ENCODE data around the gene FIBP.
A peak's percentile ranks its signal among the peaks of the same experiment; 100 is the strongest.

Gene FIBP

DNA sequence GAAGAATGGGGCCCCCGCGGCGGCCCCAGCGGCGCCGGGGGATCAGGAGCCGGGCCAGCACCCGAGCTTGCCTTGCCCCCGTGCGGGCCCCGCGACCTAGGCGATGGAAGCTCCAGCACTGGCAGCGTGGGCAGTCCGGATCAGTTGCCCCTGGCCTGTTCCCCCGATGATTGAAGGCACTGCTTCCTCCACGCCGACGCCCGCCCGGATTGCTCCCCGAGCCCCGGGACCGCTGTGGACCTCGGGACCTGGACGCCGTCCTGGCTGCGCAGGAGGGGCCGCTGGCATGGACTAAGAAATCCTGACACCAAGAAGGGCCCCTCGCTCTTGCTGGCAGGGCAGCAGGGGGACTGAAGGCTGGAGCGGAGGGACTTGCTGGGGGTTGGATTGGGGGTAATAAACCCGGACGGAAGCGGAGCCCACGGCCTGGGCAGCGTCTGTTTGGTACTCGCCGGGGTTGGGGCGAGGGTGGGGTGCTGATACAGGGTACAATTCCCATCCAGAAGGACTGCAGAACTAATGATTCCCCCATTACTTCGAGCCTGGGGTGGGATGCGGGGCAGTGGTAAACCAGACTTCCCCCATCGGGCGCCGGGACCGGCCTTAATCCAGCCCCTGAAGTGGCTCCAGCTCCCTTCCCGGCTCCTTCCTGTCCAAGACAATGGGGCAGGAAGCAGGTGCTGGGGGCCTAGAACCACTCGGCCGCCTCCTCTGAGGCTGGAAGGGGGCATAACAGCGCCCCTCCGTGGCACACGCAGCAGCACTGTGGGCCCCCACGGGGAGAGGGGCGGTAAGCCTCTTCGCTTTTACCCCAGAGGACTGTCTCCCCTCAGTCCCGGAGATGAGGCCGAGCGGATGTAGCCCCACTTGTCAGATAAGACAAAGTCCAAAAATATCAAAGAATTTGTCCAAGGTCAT is 3.2 kb upstream of the FIBP start:
- peak overlapping the region; percentile 74 to 81 for H3K9ac ChIP-seq (ENCODE audit: low read depth in 1 of 2, low read length in 2 of 2)
- H3K27ac ChIP-seq (ENCODE audit: low read depth in 2 of 2, low read length in 2 of 2), result peak overlapping the region; percentile 91 to 95
- peak overlapping the region; percentile 73 to 75 for H3K4me3 ChIP-seq (ENCODE audit: low read length in 2 of 2)
- H3K9me3 ChIP-seq (ENCODE audit: control insufficient read depth in 2 of 2, low read length in 2 of 2), result no peaks in the 10 kb centered on the region
- peaks cover 2% of the 10 kb centered on the region in 2 donors for H3K36me3 ChIP-seq (ENCODE audit: control insufficient read depth in 2 of 2, insufficient read depth in 2 of 2, low read length in 2 of 2)
- H3K4me1 ChIP-seq (ENCODE audit: control insufficient read depth in 2 of 2, insufficient read depth in 2 of 2, low read length in 2 of 2), result peaks cover 43 to 47% of the 10 kb centered on the region in 2 donors
- no peaks in the 10 kb centered on the region for H3K27me3 ChIP-seq (ENCODE audit: control insufficient read depth in 2 of 2, insufficient read depth in 2 of 2, low read length in 2 of 2)

DNA sequence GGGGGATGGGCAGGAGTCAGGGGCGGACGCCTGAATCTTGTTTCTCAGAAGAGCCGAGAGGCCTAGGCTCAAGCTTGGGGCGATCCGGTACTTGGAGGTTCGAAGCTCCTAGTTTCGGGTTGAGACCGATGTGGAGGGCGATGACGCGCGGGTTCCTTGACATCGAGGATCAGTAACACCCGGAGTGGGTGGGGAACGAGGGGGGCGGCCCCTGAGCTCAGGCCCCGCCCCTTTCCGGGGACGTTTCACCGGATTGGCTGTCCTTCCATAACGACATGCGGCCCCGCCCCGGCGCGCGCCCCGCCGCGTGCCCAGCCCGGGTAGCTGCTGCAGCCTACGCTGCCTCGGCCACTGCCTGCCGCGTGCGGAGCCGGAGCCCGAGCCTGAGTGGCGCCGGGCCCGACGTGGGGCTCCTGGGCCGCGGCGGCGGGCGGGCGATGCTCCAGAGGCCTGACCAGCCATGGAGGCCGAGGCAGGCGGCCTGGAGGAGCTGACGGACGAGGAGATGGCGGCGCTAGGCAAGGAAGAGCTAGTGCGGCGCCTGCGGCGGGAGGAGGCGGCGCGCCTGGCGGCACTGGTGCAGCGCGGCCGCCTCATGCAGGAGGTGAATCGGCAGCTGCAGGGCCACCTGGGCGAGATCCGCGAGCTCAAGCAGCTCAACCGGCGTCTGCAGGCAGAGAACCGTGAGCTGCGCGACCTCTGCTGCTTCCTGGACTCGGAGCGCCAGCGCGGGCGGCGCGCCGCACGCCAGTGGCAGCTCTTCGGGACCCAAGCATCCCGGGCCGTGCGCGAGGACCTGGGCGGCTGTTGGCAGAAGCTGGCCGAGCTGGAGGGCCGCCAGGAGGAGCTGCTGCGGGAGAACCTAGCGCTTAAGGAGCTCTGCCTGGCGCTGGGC is 2.3 kb upstream of the FIBP start, which contains the start of gene CCDC85B:
Gene CCDC85B, plus strand, starts transcription at position 350 of the 895 bp plus-strand sequence. Its CDS starts 111 bp downstream, at position 461.
- Histone ChIP-seq H3K4me1 (ENCODE audit: control insufficient read depth in 2 of 2, insufficient read depth in 2 of 2, low read length in 2 of 2) (peaks cover 43 to 47% of the 10 kb centered on the region in 2 donors), H3K4me3 (ENCODE audit: low read length in 2 of 2) (peak within 1 kb of the TSS; percentile 73 to 90), H3K9me3 (ENCODE audit: control insufficient read depth in 2 of 2, low read length in 2 of 2) (no peaks in the 10 kb centered on the region), H3K36me3 (ENCODE audit: control insufficient read depth in 2 of 2, insufficient read depth in 2 of 2, low read length in 2 of 2) (peaks cover 4 to 8% of the 10 kb centered on the region in 2 donors), H3K27ac (ENCODE audit: low read depth in 2 of 2, low read length in 2 of 2) (peak within 1 kb of the TSS; percentile 91 to 95), H3K27me3 (ENCODE audit: control insufficient read depth in 2 of 2, insufficient read depth in 2 of 2, low read length in 2 of 2) (no peaks in the 10 kb centered on the region), H3K9ac (ENCODE audit: low read depth in 1 of 2, low read length in 2 of 2) (peak within 1 kb of the TSS; percentile 74 to 81)

DNA sequence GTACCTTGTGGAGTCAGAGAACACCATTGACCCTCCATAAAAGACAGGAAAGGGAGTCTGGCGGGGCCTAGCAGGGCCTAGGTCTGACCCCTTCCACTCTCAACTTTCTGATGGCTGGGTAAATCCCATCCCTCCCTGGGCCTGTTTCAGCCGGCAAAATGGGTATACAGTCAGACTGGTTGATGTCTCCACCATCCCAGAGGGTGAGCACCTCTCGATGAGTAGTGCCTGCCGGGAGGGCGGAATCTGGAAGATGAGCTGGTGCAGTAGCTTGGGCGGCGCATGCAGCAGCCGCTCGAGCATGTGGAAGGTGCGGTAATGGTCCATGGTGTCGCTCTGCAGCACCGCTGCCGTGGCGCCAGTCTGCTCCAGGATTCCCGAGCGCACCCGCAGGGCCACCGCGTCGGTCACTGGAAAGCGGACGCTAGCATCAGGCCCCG is 528 bp downstream of the FIBP start:
- peak overlapping the region; percentile 84 to 85 for H3K9ac ChIP-seq (ENCODE audit: low read depth in 1 of 2, low read length in 2 of 2)
- H3K4me1 ChIP-seq (ENCODE audit: control insufficient read depth in 2 of 2, insufficient read depth in 2 of 2, low read length in 2 of 2), result peaks cover 47 to 48% of the 10 kb centered on the region in 2 donors
- no peaks in the 10 kb centered on the region for H3K9me3 ChIP-seq (ENCODE audit: control insufficient read depth in 2 of 2, low read length in 2 of 2)

DNA sequence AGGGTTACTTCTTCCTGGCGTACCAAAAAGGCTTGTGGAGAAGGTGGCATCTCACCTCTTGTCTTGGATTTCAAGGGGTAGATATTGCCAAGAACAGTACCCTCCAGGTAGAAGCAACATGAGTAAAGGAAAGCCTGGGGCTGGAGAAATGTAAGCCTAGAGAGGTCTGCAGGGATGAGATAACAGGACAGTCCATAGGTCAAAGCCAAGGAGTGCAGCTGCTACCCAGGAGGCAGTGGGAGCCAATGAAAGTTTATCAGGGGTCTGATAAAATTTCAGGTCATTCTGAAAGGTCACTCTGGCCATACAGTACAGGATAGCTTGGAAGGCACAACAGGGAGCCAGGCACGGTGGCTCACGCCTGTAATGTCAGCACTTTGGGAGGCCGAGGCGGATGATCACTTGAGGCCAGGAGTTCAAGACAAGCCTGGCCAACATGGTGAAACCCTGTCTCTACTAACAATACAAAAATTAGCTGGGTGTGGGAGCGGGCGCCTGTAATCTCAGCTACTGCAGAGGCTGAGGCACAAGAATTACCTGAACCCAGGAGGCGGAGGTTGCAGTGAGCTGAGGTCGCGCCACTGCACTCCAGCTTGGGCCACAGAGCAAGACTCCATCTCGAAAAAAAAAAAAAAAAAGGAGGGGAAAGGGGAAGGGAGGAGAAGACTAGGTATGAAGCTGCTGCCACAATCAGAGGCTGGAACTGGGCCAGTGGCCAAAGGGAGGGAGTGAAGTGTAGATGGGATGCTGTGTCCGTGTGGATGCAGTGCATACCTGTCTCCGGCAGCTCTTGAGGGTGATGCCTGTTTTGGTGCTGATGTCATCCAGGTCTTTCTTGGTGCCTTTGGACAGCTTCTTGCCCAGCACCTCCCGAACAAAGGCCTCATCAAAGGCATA is 1.2 kb downstream of the FIBP start:
- Histone ChIP-seq H3K9me3 (ENCODE audit: control insufficient read depth in 2 of 2, low read length in 2 of 2) (no peaks in the 10 kb centered on the region), H3K4me1 (ENCODE audit: control insufficient read depth in 2 of 2, insufficient read depth in 2 of 2, low read length in 2 of 2) (peaks cover 44 to 48% of the 10 kb centered on the region in 2 donors), H3K36me3 (ENCODE audit: control insufficient read depth in 2 of 2, insufficient read depth in 2 of 2, low read length in 2 of 2) (peaks cover 15 to 28% of the 10 kb centered on the region in 2 donors), H3K9ac (ENCODE audit: low read depth in 1 of 2, low read length in 2 of 2) (peak overlapping the region; percentile 84 to 85), H3K27me3 (ENCODE audit: control insufficient read depth in 2 of 2, insufficient read depth in 2 of 2, low read length in 2 of 2) (no peaks in the 10 kb centered on the region), H3K4me3 (ENCODE audit: low read length in 2 of 2) (peak overlapping the region; percentile 85 to 90), H3K27ac (ENCODE audit: low read depth in 2 of 2, low read length in 2 of 2) (no peak overlapping the region)

More for the DNA sequence above, 528 bp downstream of the FIBP start:
- H3K27me3 ChIP-seq (ENCODE audit: control insufficient read depth in 2 of 2, insufficient read depth in 2 of 2, low read length in 2 of 2), result no peaks in the 10 kb centered on the region
- H3K36me3 ChIP-seq (ENCODE audit: control insufficient read depth in 2 of 2, insufficient read depth in 2 of 2, low read length in 2 of 2), result peaks cover 9 to 25% of the 10 kb centered on the region in 2 donors
- peak overlapping the region; percentile 91 to 95 for H3K27ac ChIP-seq (ENCODE audit: low read depth in 2 of 2, low read length in 2 of 2)
- peak overlapping the region; percentile 85 to 90 for H3K4me3 ChIP-seq (ENCODE audit: low read length in 2 of 2)

DNA sequence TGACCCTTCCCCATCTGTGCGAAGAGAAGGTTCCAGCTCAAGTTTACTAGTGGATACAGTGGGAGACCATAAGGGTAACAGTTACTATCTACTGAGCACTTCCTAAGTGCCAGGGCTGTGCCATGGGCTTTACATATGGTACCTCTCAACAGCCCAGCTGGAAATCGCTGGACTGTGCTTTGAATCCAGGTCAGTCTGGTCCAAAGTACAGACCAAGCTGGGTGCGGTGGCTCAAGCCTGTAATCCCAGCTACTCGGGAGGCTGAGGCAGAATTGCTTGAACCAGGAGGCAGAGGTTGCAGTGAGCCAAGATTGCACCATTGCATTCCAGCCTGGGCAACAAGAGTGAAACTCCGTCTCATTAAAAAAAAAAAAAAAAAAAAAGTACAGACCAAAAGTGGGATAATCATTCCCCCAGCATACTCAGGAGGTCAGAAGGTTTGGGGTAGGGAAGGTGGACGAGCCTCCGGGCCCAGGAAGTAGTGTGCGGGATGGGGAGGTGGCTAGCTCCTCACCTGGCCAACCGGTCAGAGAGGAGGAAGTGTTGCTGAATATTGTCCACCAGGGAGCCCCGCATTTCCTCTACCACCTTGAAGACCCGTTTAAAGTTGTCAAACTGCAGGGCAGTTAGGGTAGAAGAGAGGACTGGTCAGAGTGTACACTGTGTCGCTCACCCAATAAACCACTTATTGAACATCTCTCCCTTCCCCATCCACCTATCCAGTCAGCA is 2.3 kb downstream of the FIBP start:
- Histone ChIP-seq H3K9ac (ENCODE audit: low read depth in 1 of 2, low read length in 2 of 2) (no peak overlapping the region), H3K4me1 (ENCODE audit: control insufficient read depth in 2 of 2, insufficient read depth in 2 of 2, low read length in 2 of 2) (peaks cover 34 to 39% of the 10 kb centered on the region in 2 donors), H3K9me3 (ENCODE audit: control insufficient read depth in 2 of 2, low read length in 2 of 2) (no peaks in the 10 kb centered on the region), H3K4me3 (ENCODE audit: low read length in 2 of 2) (no peak overlapping the region), H3K36me3 (ENCODE audit: control insufficient read depth in 2 of 2, insufficient read depth in 2 of 2, low read length in 2 of 2) (peaks cover 15 to 28% of the 10 kb centered on the region in 2 donors), H3K27me3 (ENCODE audit: control insufficient read depth in 2 of 2, insufficient read depth in 2 of 2, low read length in 2 of 2) (no peaks in the 10 kb centered on the region), H3K27ac (ENCODE audit: low read depth in 2 of 2, low read length in 2 of 2) (peak overlapping the region in 1 of 2 donors; percentile 38)

DNA sequence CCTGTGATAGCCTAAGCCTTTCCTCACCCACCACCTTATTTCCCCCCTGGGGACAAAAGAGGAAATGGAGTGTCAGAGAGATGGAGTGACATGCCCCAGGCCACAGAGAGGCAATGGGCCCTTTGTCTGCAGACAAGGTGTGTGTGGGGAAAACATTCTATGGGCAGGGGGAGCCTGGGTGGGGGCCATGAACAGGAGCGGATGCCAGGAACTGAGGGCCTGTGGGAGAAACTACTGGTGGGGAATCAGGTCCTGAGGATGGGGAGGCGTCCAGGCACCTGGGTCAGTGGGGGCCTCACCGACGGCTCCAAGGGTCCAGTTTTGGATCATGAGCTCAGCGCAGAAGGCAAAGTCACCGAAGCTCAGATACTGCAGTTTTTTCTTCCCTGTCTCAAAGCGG is 3.0 kb downstream of the FIBP start:
- Histone ChIP-seq H3K9ac (ENCODE audit: low read depth in 1 of 2, low read length in 2 of 2) (no peak overlapping the region), H3K36me3 (ENCODE audit: control insufficient read depth in 2 of 2, insufficient read depth in 2 of 2, low read length in 2 of 2) (peaks cover 15 to 28% of the 10 kb centered on the region in 2 donors), H3K4me3 (ENCODE audit: low read length in 2 of 2) (peak overlapping the region in 1 of 2 donors; percentile 20), H3K27me3 (ENCODE audit: control insufficient read depth in 2 of 2, insufficient read depth in 2 of 2, low read length in 2 of 2) (no peaks in the 10 kb centered on the region), H3K27ac (ENCODE audit: low read depth in 2 of 2, low read length in 2 of 2) (no peak overlapping the region), H3K9me3 (ENCODE audit: control insufficient read depth in 2 of 2, low read length in 2 of 2) (no peaks in the 10 kb centered on the region), H3K4me1 (ENCODE audit: control insufficient read depth in 2 of 2, insufficient read depth in 2 of 2, low read length in 2 of 2) (peaks cover 29 to 35% of the 10 kb centered on the region in 2 donors)

DNA sequence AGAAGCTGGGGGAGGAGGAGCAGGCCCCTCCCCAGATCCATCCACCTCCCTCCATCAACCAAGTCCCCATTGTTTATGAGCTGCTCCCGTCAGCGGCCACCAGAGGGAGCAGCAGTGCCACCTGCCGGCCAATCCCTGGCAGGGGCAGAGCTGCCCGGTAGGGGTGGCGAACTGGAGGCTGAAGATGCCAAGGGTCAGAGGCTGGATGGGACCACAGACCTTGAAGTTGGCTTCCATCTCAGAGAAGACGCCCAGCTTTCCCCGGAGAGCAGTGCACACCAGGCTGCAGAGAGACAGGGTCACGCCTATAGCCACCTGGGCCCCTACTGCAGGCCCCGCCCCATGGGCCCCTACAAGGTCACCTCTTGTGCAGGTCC is 3.6 kb downstream of the FIBP start:
- H3K36me3 ChIP-seq (ENCODE audit: control insufficient read depth in 2 of 2, insufficient read depth in 2 of 2, low read length in 2 of 2), result peaks cover 15 to 28% of the 10 kb centered on the region in 2 donors

DNA sequence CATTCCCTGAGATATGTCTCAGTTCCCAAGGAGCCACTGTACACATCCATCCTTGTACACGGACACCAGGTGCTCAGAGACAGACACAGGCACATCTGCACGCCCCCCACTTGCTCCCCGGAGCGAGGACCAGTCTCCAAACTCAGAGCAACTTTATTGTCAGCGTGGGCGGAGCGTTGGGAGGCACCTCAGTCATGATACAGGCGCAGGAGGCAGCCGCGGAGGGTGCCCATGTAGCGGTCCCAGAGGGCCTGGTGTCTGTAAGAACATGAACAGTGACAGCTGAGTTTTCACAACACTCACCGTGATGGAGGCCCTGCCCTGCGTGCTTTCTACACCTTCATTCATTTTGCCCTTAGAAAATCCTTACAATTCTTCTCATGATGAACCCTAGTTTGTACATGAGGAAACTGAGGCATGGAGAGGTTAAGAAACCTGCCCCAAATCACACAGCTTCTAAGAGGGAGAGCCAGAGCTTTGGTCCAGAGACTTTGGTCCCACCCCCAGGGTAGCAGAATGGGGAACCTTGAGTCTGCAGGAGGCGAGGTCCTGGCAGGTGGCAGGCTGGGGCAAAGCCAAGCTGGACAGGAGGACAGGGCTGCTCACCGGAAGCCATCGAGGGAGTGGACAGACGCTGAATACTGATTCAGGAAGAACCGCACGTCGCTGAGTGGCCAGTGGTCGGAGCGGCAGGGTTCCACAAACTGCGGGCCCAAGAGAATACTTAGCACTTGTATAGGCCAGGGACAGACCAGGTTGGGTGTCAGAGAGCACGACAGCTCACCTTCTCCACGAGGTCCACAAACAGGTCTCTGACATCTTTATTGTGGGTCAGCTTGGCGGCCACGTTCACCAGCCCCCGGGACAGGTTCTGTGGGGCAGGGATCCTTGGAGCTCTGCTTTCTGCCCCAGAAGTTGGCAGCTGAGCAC is 4.2 kb downstream of the FIBP start:
- Histone ChIP-seq H3K27me3 (ENCODE audit: control insufficient read depth in 2 of 2, insufficient read depth in 2 of 2, low read length in 2 of 2) (no peaks in the 10 kb centered on the region), H3K4me1 (ENCODE audit: control insufficient read depth in 2 of 2, insufficient read depth in 2 of 2, low read length in 2 of 2) (peaks cover 17 to 23% of the 10 kb centered on the region in 2 donors), H3K27ac (ENCODE audit: low read depth in 2 of 2, low read length in 2 of 2) (no peak overlapping the region), H3K4me3 (ENCODE audit: low read length in 2 of 2) (no peak overlapping the region), H3K9me3 (ENCODE audit: control insufficient read depth in 2 of 2, low read length in 2 of 2) (no peaks in the 10 kb centered on the region), H3K9ac (ENCODE audit: low read depth in 1 of 2, low read length in 2 of 2) (no peak overlapping the region), H3K36me3 (ENCODE audit: control insufficient read depth in 2 of 2, insufficient read depth in 2 of 2, low read length in 2 of 2) (peaks cover 15 to 28% of the 10 kb centered on the region in 2 donors)

More for the DNA sequence above, 3.6 kb downstream of the FIBP start:
- peaks cover 23 to 29% of the 10 kb centered on the region in 2 donors for H3K4me1 ChIP-seq (ENCODE audit: control insufficient read depth in 2 of 2, insufficient read depth in 2 of 2, low read length in 2 of 2)
- peak overlapping the region in 1 of 2 donors; percentile 20 for H3K4me3 ChIP-seq (ENCODE audit: low read length in 2 of 2)
- no peak overlapping the region for H3K27ac ChIP-seq (ENCODE audit: low read depth in 2 of 2, low read length in 2 of 2)
- H3K9ac ChIP-seq (ENCODE audit: low read depth in 1 of 2, low read length in 2 of 2), result no peak overlapping the region
- no peaks in the 10 kb centered on the region for H3K27me3 ChIP-seq (ENCODE audit: control insufficient read depth in 2 of 2, insufficient read depth in 2 of 2, low read length in 2 of 2)
- no peaks in the 10 kb centered on the region for H3K9me3 ChIP-seq (ENCODE audit: control insufficient read depth in 2 of 2, low read length in 2 of 2)

Data from mucosa of rectum (tissue), 2 donors.